Endothelial cell of umbilical vein (primary cell): ENCODE measurements around the gene LARGE1. TPM values are rescaled to one million over a fixed set of nuclear protein-coding genes. Genes with fewer than 3 reads are reported as not detected.

Source experiments
- BruUV-seq: library from RNA; stranded (reverse); fragments of 400-500 nt; replicated peaks from 2 replicates; lab custom pipeline; 2021; lab: Mats Ljungman, UMichigan
- CTCF ChIA-PET: fragments of 300-600, 350-600 bp; sonication (Branson Sonifier 250); formaldehyde crosslinking; loops from one replicate; lab custom pipeline; 2021; ENCODE audit warnings: antibody characterized with exemption, inconsistent platforms; lab: Charles Lee
- POLR2A ChIA-PET: fragments of 300-600, 350-600 bp; sonication (Branson Sonifier 250); formaldehyde crosslinking; loops from one replicate; lab custom pipeline; 2021; ENCODE audit warnings: antibody characterized with exemption, inconsistent platforms; lab: Charles Lee
- DNase-seq: peaks from one replicate; pipeline ENCODE4 v3.0.0-alpha.2; 2011; ENCODE audit warnings: low read depth, low spot score
- FAIRE-seq: peaks from 2 replicates; lab custom pipeline; 2011; peaks lifted over from hg19 to GRCh38; lab: Jason Lieb, UNC
- H2AFZ ChIP-seq: 2 replicates; pipeline ENCODE4 v1.6.0; 2012; ENCODE audit warnings: low read depth, low read length, control low read depth, inconsistent platforms
- H3K27ac ChIP-seq: 2 replicates; pipeline ENCODE4 v1.5.1; 2011; ENCODE audit warnings: low read depth, mild to moderate bottlenecking, control low read depth, low read length, moderate library complexity; ENCODE audit not compliant: insufficient read depth
- H3K27me3 ChIP-seq, 2 experiments: 2 replicates each; pipeline versions ENCODE4 v1.6.0 to v1.6.1; 2011; ENCODE audit warnings: low read length in 2 of 2, mixed read lengths in 1 of 2; ENCODE audit not compliant: control insufficient read depth in 2 of 2, insufficient read depth in 2 of 2
- H3K36me3 ChIP-seq, 2 experiments: 2 replicates in 1 of 2; 3 replicates in 1 of 2; pipeline ENCODE4 v1.5.1; 2011; ENCODE audit warnings: low read length in 2 of 2, mild to moderate bottlenecking in 1 of 2, moderate library complexity in 1 of 2; ENCODE audit not compliant: control insufficient read depth in 2 of 2, insufficient read depth in 2 of 2; ENCODE audit errors: extremely low read depth in 1 of 2
- H3K4me1 ChIP-seq: 3 replicates; pipeline ENCODE4 v1.5.1; 2011; ENCODE audit warnings: mild to moderate bottlenecking, low read length; ENCODE audit not compliant: control insufficient read depth, insufficient read depth; ENCODE audit errors: extremely low read depth
- H3K4me2 ChIP-seq: 2 replicates; pipeline ENCODE4 v1.6.1; 2011; ENCODE audit warnings: low read length, control low read depth, mixed read lengths; ENCODE audit not compliant: insufficient read depth
- H3K4me3 ChIP-seq, 3 experiments: fragments of 200-600 bp in 1 of 3; sonication (generic), shearing (Covaris generic) in 1 of 3; replicated peaks in 1 of 3; 2 replicates each; pipeline ENCODE4 v1.5.1; 2011 to 2016; ENCODE audit warnings: control low read depth in 3 of 3, low read length in 3 of 3, mild to moderate bottlenecking in 2 of 3, inconsistent platforms in 1 of 3, low read depth in 1 of 3, moderate library complexity in 1 of 3; ENCODE audit not compliant: insufficient read depth in 1 of 3
- H3K79me2 ChIP-seq: 2 replicates; pipeline ENCODE4 v1.6.0; 2012; ENCODE audit warnings: low read length, inconsistent platforms; ENCODE audit not compliant: control insufficient read depth, insufficient read depth
- H3K9ac ChIP-seq: replicated peaks from 2 replicates; pipeline ENCODE3; 2011; ENCODE audit warnings: low read length, control low read depth; ENCODE audit not compliant: insufficient read depth; ENCODE audit errors: extremely low read depth
- H3K9me1 ChIP-seq: replicated peaks from 3 replicates; pipeline ENCODE4 v1.6.0; 2011; ENCODE audit warnings: mild to moderate bottlenecking, low read length; ENCODE audit not compliant: control insufficient read depth, insufficient read depth; ENCODE audit errors: extremely low read depth
- H3K9me3 ChIP-seq: replicated peaks from 2 replicates; pipeline ENCODE4 v1.5.1; 2012; ENCODE audit warnings: low read length, inconsistent platforms; ENCODE audit not compliant: control insufficient read depth, insufficient read depth
- H4K20me1 ChIP-seq: replicated peaks from 2 replicates; pipeline ENCODE3; 2011; ENCODE audit warnings: mild to moderate bottlenecking, low read length; ENCODE audit not compliant: control insufficient read depth, insufficient read depth; ENCODE audit errors: extremely low read depth
- EZH2 ChIP-seq: IDR thresholded peaks from 2 replicates; pipeline ENCODE4 v1.6.1; 2012; ENCODE audit warnings: borderline replicate concordance, low read depth, mild to moderate bottlenecking, moderate library complexity, low read length, inconsistent platforms; ENCODE audit not compliant: severe bottlenecking
- FOS ChIP-seq: IDR thresholded peaks from 2 replicates; pipeline ENCODE4 v1.6.1; 2011; ENCODE audit warnings: mild to moderate bottlenecking, low read length, moderate library complexity, borderline replicate concordance; ENCODE audit not compliant: insufficient read depth
- GATA2 ChIP-seq: IDR thresholded peaks from 2 replicates; pipeline ENCODE4 v1.7.0; 2011; ENCODE audit warnings: low read depth, mild to moderate bottlenecking, moderate library complexity, mixed read lengths, low read length; ENCODE audit not compliant: insufficient read length, insufficient read depth
- JUN ChIP-seq: IDR thresholded peaks from 2 replicates; pipeline ENCODE4 v1.6.1; 2011; ENCODE audit warnings: borderline replicate concordance, low read depth; ENCODE audit not compliant: insufficient read length, insufficient read depth
- MYC ChIP-seq: IDR thresholded peaks from one replicate; pipeline ENCODE4 v1.6.1; 2011; ENCODE audit warnings: mild to moderate bottlenecking, low read depth, low read length
- POLR2A ChIP-seq: IDR thresholded peaks from 2 replicates; pipeline ENCODE4 v1.6.1; 2012; ENCODE audit warnings: low read depth, mild to moderate bottlenecking, control low read depth, low read length
- POLR2AphosphoS5 ChIP-seq: IDR thresholded peaks from 2 replicates; pipeline ENCODE4 v1.6.1; 2012; ENCODE audit warnings: low read depth, mild to moderate bottlenecking, control low read depth, low read length, moderate library complexity; ENCODE audit not compliant: insufficient read depth
- dilution Hi-C: fragments of 300-500 bp; cut with MboI; formaldehyde crosslinking; loops from one replicate; pipeline ENCODE4 v1.15.0; 2019; ENCODE audit warnings: low sequenced_read_pairs; ENCODE audit not compliant: extremely low pct_ligation_motif_present
- intact Hi-C: fragments of 100-400 bp; cut with micrococcal nuclease; formaldehyde crosslinking; loops from one replicate; pipeline ENCODE4 v1.10.0; 2022
- polyA plus RNA-seq, 4 experiments: library from polyadenylated mRNA; depleted of rRNA in 3 of 4; stranded (reverse) in 3 of 4; unstranded in 1 of 4; fragments of >200 nt; gene quantifications; 2 replicates each; pipeline versions ENCODE4 v1.2.1 to v1.2.3, GENCODE V29; 2011 to 2012; ENCODE audit warnings: missing spikeins in 1 of 4
- total RNA-seq: library from RNA; stranded (reverse); gene quantifications from 2 replicates; pipeline ENCODE4 v1.2.3, GENCODE V29; 2021
- TF ChIP-seq, protein P1 (sequence below): IDR thresholded peaks from 2 replicates; pipeline ENCODE4 v1.6.1; 2011; ENCODE audit not compliant: insufficient read depth, insufficient read length
- TF ChIP-seq, protein P2 (sequence below), 2 donors: IDR thresholded peaks; 1 replicate in 1 of 2; 2 replicates in 1 of 2; pipeline ENCODE4 v1.5.1; 2011; ENCODE audit warnings: low read length in 2 of 2, mild to moderate bottlenecking in 2 of 2, moderate library complexity in 2 of 2, control low read depth in 1 of 2, inconsistent platforms in 1 of 2, low read depth in 1 of 2; ENCODE audit not compliant: insufficient read depth in 1 of 2; ENCODE audit errors: extremely low read depth in 1 of 2

Gene LARGE1
- total and polyA plus RNA-seq, 2 donors (not counting 3 experiments of a cell fraction or from before 2014, with no cell fraction given): 0.95 to 4.4 TPM

DNA sequence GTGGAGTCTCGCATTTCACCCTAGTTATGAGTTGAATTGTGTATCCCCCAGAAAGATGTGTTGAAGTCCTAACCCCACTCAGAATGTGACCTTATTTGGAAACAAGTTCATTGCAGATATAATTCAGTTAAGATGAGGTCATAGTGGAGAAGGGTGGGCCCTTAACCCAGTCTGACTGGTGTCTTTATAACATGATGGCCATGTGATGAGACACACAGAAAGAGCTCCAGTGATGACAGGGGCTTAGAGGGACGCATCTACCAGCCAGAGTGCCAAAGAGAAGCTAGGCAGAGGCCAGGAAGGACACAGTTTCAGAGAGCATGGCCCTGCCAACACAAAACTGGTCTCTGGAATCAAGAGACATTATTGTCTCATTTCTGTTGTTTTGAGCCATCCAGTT, 50.3 kb downstream of the LARGE1 start:
- ChIA-PET POLR2A (no interaction called here), CTCF (no interaction called here)
- BruUV-seq: no TSS peak
- intact Hi-C loops (no loop called here), dilution Hi-C loops (no loop called here)
- H3K36me3 ChIP-seq: no peaks in the 10 kb centered on the region
- H3K79me2 ChIP-seq: no peaks in the 10 kb centered on the region
- no peaks in the 10 kb centered on the region for H4K20me1 ChIP-seq
- no peaks in the 10 kb centered on the region for H3K9me1 ChIP-seq
- no peaks in the 10 kb centered on the region for H3K9me3 ChIP-seq
- no peak for DNase-seq
- no peak for FAIRE-seq
- no peak overlapping the region for H3K4me3 ChIP-seq
- H2AFZ ChIP-seq: no peak overlapping the region
- no peak overlapping the region for H3K9ac ChIP-seq
- no peaks in the 10 kb centered on the region for H3K4me1 ChIP-seq
- H3K27ac ChIP-seq: no peak overlapping the region
- H3K27me3 ChIP-seq: no peaks in the 10 kb centered on the region
- no peak overlapping the region for H3K4me2 ChIP-seq
- TF ChIP-seq GATA2: no peak
- no peak for TF ChIP-seq EZH2

DNA sequence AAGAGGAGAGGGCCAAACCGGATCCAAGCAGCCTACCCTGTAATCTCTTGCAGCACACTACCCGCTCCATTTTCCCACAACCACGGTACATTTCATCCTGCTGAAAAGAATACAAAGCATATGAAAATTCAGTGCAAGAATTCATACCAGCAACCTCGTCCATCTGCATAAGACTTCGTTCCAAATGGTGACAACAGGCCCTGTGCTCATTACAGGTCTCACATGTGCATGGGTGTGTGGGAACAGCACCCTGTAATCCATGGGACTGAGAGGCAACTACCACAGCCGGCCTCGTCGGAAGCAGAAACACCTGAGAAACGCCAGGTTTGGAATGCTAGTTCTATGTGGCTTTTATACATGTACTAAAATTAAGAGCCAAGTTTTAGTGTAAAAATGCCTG, 52.3 kb downstream of the LARGE1 start:
- Histone ChIP-seq H2AFZ (no peak overlapping the region), H3K27me3 (no peaks in the 10 kb centered on the region), H3K4me1 (no peaks in the 10 kb centered on the region), H3K4me2 (no peak overlapping the region), H3K79me2 (no peaks in the 10 kb centered on the region), H3K4me3 (no peak overlapping the region), H3K9ac (no peak overlapping the region), H3K27ac (no peak overlapping the region), H4K20me1 (no peaks in the 10 kb centered on the region), H3K36me3 (no peaks in the 10 kb centered on the region), H3K9me1 (no peaks in the 10 kb centered on the region), H3K9me3 (no peaks in the 10 kb centered on the region)
- BruUV-seq: no TSS peak
- no peak for DNase-seq
- intact Hi-C loops: no loop called here
- CTCF ChIA-PET: no interaction called here
- TF ChIP-seq JUN: no peak
- TF ChIP-seq, protein P1, sequence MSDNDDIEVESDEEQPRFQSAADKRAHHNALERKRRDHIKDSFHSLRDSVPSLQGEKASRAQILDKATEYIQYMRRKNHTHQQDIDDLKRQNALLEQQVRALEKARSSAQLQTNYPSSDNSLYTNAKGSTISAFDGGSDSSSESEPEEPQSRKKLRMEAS: no peak
- no peak for TF ChIP-seq GATA2
- TF ChIP-seq EZH2: no peak
- TF ChIP-seq POLR2AphosphoS5: no peak
- TF ChIP-seq MYC: no peak
- no peak for TF ChIP-seq POLR2A
- TF ChIP-seq, protein P2, sequence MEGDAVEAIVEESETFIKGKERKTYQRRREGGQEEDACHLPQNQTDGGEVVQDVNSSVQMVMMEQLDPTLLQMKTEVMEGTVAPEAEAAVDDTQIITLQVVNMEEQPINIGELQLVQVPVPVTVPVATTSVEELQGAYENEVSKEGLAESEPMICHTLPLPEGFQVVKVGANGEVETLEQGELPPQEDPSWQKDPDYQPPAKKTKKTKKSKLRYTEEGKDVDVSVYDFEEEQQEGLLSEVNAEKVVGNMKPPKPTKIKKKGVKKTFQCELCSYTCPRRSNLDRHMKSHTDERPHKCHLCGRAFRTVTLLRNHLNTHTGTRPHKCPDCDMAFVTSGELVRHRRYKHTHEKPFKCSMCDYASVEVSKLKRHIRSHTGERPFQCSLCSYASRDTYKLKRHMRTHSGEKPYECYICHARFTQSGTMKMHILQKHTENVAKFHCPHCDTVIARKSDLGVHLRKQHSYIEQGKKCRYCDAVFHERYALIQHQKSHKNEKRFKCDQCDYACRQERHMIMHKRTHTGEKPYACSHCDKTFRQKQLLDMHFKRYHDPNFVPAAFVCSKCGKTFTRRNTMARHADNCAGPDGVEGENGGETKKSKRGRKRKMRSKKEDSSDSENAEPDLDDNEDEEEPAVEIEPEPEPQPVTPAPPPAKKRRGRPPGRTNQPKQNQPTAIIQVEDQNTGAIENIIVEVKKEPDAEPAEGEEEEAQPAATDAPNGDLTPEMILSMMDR (IDR thresholded peaks at IDR 0.05; ENCODE audit: extremely low read depth in 1 of 2, insufficient read depth in 1 of 2, low read depth in 1 of 2, low read length in 2 of 2): no peak
- no peak for TF ChIP-seq FOS
- dilution Hi-C loops: no loop called here
- POLR2A ChIA-PET: no interaction called here
- no peak for FAIRE-seq
